Astrocyte of the spinal cord (primary cell): ENCODE measurements around the gene KRTAP9-1.
"Not testable (repeated sequence)": the region's sequence is repeated elsewhere in the genome, so short reads cannot be mapped to it uniquely, and the experiment has no call there.

Experiments used
- DNase-seq: peaks from one replicate; pipeline ENCODE4 v3.0.0; 2011; ENCODE audit warnings: low read depth, low spot score
- H3K4me3 ChIP-seq: 2 replicates; pipeline ENCODE4 v1.5.1; 2011; ENCODE audit warnings: low read depth, mild to moderate bottlenecking, low read length, moderate library complexity
- CTCF ChIP-seq: IDR thresholded peaks from 2 replicates; pipeline ENCODE4 v1.5.1; 2012; ENCODE audit warnings: low read depth, mild to moderate bottlenecking, low read length, inconsistent platforms
- in situ Hi-C: cut with HindIII; loops from 2 replicates; pipeline ENCODE4 v1.10.0; 2017; ENCODE audit warnings: low sequenced_read_pairs

The KRTAP9-1 gene

GRCh38 chr17:41149652-41149985 is 40.1 kb upstream of the KRTAP9-1 start, which contains the start of gene KRTAP4-5:
Gene KRTAP4-5, minus strand, starts transcription at chr17:41149825. Its CDS starts 58 bp downstream, at chr17:41149767.
- no peak within 1 kb of the TSS for H3K4me3 ChIP-seq
- TF ChIP-seq CTCF: no peak
- in situ Hi-C loops: no loop called here
- no peak for DNase-seq

GRCh38 chr17:41150026-41150425 is 39.7 kb upstream of the KRTAP9-1 start:
- TF ChIP-seq CTCF: no peak
- no peak for DNase-seq
- no peak overlapping the region for H3K4me3 ChIP-seq
- in situ Hi-C loops: no loop called here

- no peak for TF ChIP-seq CTCF
- in situ Hi-C loops: no loop called here
- no peak for DNase-seq
- H3K4me3 ChIP-seq: no peak overlapping the region
Observed at GRCh38 chr17:41151525-41151924, 38.2 kb upstream of the KRTAP9-1 start.

- no peak for DNase-seq
- no peak overlapping the region for H3K4me3 ChIP-seq
- TF ChIP-seq CTCF: no peak
- in situ Hi-C loops: no loop called here
Observed at GRCh38 chr17:41153856-41154255, 35.8 kb upstream of the KRTAP9-1 start.

- DNase-seq, in situ Hi-C loops, H3K4me3 ChIP-seq: not testable (repeated sequence)
Observed at GRCh38 chr17:41160190-41160589, 29.5 kb upstream of the KRTAP9-1 start.

- no peak for TF ChIP-seq CTCF
- no peak within 1 kb of the TSS for H3K4me3 ChIP-seq
- in situ Hi-C loops: no loop called here
- DNase-seq: no peak
Observed at GRCh38 chr17:41160648-41161047, 29.0 kb upstream of the KRTAP9-1 start, which contains the start of gene KRTAP4-4. Gene KRTAP4-4, minus strand, starts transcription at chr17:41160748. Its CDS starts 57 bp downstream, at chr17:41160691.

GRCh38 chr17:41163828-41164227 is 25.9 kb upstream of the KRTAP9-1 start:
- TF ChIP-seq CTCF: no peak
- no peak for DNase-seq
- in situ Hi-C loops: no loop called here
- no peak overlapping the region for H3K4me3 ChIP-seq
